Stimulated activated CD8-positive, alpha-beta memory T cell treated with anti-CD3 and anti-CD28 coated beads, Interleukin-15, amount 100 ng/mL, for 48 hours (primary cell): ENCODE measurements around the gene WWC1.
"Not testable (repeated sequence)": the region's sequence is repeated elsewhere in the genome, so short reads cannot be mapped to it uniquely, and the experiment has no call there.

Source experiments
- DNase-seq, 2 donors: peaks; one replicate each; pipeline ENCODE4 v3.0.0-alpha.2; 2020; ENCODE audit warnings: low read depth in 2 of 2

Gene WWC1

DNA sequence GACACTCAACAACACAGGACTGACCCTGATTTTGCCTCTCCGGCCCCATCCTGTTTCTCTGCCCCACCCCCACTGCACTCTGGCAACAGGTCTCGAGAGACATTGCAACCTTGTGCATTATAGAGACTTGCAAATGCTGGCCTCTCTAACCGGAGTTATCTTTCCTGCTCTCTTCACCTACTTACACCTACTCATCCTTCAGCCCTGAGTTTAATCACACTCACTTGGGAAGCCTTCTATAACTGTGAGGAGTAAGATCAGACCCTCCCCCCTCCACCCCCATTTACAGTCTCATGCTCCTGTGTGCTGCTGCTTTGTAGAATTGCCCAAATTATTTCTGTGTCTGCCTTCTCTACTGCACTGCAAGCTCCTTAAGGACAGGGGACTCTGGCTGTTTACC is 42.8 kb downstream of the WWC1 start:
- DNase-seq = no peak

DNA sequence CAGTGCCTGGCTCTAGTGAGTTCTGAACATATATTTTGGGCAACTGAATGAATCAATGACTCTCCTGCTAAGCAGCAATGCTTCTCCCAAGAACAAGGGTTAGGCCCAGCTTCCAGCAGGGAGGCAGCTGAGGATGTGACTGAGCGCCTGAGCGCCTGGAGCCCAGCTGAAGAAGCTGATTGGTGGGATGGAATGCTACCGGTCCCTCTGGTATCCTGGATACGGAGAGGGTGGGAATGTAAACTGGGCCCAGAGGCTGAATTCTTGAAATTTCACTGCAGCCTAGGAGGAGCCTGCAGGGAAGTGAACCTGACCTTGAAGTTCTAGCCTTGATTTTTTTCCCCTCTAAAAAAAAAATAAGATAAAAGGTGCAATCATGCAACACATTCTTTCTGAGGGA is 43.2 kb downstream of the WWC1 start:
- no peak for DNase-seq

DNA sequence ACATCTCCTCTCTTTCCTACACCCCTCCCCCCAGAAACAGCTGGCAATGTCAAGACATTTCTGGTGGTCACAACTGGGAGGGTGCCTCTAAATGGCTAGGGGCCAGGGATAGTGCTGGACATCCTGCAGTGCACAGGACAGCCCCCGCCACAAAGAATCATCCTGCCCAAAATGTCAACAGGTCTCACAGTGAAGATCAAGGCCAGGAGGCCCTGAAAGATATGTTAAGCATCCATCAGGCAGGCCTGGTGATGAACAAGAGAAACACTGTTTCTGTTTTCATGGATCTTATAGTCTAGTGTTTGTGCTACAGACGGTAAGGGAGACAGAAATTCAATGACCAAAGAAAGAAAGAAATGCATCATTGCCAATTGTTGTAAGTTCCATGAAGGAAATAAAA is 45.9 kb downstream of the WWC1 start:
- no peak for DNase-seq

DNA sequence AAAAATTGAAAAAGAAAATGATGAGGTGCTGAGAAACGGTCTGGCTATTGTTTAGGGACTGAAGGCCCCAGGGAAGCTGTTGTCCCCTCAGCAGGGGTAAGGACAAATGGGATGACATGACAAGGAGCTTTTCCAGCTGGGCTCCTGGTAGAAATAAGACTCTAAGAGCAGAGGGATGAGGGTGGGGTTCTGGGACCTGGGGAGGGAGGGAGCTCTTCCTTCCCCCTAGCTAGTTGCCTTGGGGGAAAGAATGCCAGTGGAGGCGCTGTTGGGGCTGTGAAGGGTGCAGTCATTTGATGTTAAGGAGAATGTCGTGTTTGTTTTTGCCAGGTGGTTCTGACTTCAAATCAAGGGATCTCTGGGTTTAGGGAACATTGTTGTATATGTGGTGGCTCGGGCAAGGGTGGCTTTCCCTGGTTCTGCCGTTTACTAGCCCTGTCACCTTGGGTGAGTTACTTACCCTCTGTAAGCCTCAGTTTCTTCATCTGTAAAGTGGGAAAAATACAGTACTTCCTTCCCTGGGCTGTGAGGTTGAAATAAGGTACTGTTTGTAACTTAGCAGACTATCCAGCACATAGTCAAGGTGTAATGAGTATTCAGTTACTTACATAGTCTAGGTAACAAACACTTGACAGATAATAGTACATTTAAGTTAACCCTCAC is 47.8 kb downstream of the WWC1 start:
- DNase-seq = no peak

DNA sequence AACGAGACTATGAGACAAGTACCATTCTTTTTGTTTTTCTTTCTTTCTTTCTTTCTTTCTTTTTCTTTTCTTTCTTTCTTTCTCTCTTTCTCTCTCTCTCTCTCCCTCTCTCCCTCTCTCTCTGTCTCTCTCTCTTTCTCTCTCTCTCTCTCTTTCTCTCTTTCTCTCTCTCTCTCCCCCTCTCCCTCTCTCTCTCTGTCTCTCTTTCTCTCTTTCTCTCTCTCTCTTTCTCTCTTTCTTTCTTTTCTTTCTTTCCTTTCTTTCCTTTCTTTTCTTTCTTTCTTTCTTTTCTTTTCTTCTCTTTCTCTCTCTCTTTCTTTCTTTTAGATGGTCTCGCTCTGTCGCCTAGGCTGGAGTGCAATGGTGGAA is 48.3 kb downstream of the WWC1 start:
- DNase-seq = not testable (repeated sequence)

DNA sequence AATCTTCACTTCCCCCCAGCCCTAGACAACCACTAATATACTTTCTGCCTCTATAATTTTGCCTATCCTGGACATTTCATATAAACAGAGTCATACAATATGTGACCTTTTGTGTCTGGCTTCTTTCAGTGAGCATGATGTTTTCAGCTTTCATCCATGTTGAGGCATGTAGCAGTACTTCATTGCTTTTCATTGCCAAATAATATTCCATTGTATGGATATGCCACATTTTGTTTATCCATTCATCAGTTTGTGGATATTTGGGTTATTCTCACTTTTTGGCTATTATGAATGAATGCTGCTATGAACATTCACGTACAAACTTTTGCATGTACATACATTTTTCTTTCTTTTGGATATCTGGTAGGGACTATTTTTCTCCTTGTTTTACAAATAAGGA is 49.0 kb downstream of the WWC1 start:
- no peak for DNase-seq

DNA sequence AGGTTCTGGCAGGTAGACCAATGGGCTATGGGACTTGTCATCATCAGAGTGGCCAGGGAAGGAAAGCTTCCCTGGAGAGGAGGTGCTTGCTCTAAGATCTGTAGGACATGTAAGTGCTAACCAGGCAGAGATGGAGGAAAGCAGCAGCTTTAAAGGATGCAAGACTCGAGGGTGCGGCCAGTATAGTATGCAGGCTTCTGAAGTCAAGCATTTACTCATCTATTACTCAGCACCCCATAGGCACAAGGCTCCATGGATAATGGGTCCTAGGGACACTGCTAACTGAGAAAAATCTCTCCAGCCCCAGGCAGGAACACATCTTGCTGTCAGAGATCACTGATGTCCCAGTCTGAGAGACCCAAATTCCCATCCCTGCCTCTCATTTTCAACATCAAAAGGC is 49.7 kb downstream of the WWC1 start:
- DNase-seq = no peak

DNA sequence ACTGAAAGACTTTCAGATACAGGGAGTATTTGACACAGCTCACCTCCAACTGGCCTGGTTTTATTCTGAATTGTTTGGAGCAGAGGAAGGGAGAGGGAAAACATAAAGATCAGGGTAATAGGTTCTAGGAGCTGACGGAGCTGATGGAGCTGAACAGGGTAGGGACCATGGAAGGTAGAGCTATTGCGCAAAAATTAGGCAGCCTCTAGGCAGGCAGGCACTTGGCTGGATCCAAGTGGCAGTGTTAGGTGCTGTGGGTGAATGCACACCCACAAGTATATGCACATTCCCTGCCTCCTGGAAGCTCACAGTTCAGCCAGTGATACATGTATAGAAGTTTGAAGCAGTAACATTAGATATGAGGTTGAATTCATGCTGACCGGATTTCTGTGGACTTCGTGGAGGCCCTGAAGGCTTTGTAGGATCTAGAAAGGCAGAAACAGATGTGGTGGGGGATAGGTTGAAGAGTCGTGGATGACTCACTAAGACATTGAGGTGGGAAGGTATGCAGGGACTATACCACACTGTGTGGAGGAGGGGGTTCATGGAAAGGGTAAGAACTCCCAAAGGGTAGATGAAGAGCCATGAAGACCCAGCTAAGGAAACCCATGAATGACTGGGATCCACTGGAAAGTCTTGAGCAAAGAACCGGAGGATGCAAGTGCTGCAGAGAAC is 50.8 kb downstream of the WWC1 start:
- no peak for DNase-seq

DNA sequence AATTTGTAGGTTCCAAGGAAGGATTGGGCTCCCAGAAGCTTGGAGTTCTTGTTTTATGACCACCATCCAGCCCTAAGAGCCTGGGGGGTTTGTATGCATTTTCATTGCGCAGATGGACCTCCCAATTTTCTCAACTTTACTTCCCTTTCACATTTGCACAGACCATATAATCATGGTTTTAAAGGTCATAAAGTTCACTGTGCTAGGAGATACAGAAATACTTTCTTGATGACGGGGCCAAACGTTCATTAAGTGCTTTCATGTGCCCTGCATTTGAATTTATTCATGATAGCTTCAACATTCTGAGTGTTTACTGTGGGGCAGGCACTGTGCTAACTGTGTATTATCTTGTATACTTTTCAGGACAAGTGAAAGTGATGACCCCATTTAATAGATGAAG is 51.5 kb downstream of the WWC1 start:
- DNase-seq = no peak

DNA sequence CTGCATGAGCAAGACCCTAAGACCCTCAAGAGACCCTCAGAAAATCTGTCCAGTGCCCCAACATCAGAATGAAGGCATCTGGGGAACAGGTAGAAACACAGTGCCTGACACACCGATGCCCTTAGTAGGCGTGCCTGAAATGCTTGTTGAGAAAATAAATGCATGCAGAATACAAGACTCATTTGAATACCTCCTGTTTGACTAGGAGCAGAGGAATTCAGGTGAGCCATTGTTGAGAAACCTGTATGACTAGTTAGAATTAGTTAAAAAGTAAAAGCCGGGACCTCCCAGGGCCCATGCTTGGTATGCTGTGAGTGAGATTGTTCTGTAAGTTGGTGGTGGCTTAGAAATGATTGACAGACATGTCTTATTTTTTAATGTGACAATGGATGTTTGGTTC is 55.0 kb downstream of the WWC1 start:
- no peak for DNase-seq

DNA sequence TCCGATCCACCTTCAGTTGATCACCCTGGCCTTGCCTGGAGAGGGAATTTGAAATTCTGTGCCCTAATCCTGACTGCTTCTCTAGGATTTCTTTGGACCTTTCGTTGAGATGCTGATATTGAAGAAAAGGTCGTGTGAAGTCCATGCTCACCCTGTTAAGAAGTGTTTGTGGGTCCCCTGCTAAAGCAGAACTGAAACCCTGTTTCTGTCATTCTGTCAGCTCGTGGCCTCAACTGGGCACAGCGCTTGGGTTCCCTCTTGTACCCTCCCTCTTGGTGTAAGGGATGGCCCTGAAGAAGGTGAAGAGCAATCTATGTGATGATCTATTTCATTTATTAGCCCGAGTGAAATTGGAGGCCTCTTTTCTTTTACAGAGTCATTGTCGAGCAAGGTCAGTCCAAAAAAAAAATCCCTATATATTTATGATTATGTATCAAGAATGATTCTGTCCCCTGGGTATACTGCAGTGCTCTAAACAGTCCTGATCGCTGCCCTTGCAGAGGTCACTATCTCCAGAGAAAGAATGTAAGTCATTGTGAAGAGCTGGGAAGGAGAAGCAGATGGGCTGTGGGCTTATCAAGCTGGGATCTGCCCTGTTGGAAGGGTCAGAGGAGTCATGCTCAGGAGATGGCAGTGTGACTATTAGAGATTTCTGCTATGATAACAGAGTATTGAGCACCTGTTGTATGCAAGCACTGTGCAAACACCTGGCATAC is 56.1 kb downstream of the WWC1 start:
- no peak for DNase-seq

DNA sequence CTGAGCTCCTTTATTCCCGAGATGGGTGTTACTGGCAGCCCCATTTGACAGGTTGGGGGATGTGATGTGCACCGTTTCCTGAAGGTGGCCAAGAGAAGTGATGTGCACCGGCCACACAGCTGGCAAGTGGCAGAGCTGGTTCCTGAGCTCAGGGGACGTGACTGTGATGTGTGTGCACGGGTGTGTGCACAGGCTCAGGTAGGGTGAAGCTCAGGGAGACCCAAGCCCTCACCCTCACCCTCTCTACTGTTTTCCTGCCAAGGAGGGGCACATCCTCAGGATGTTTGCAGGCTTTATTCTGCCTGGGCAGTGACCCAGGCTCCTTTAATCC is 56.6 kb downstream of the WWC1 start:
- no peak for DNase-seq

DNA sequence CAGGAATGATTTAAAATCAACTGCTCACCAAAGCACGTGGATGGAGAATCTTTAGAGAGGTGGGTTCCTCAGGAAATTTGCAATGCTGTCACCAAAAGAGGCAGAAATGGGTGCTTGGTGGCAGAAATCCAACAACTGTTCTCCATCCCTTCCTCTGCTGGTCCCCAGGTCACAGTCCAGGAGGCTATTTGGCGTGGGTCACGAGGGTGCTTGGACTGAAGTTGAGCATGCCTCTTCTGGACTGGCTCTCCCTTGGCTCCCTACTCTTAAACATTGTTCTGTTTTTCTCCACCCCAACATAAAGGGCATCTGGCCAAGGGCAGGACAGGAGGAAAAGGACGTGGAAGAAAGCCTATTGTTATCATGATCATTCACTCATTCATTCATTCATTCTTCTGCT is 58.9 kb downstream of the WWC1 start:
- DNase-seq = no peak

DNA sequence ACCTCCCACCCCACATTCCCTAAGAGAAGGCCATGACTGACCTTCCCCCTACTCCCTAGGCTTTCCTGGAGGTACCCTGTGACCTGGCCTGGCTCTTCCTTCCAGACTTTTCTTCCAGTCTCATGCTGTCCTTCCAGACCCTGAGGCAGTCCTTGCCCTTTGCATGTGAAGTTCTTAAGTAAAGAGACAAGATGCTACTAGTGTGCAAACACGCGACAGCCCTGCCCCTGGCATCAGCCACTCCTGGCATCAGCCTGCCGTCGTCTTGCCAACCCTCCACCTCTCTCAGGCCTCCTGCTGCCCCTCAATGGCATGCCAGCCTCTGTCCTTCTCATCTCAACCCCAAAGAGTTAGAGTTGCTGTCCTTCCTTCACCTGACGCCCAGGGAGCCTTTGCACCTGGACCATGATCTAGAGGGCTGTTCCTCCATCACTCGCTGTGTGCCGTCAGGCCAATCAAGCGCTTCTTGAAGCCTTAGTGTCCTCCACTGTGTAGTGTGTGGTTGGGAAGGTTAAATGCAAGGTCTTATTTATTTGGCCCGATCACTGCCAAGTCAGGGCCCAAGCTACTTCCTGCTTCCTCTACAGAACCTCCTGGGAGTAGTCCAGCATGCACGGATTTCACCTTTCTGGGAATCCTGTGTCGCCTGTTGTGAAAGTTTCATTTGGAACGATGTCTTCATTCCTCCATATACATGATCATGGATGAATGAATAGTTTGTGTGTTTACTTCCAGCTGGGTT is 61.9 kb downstream of the WWC1 start:
- DNase-seq = no peak

DNA sequence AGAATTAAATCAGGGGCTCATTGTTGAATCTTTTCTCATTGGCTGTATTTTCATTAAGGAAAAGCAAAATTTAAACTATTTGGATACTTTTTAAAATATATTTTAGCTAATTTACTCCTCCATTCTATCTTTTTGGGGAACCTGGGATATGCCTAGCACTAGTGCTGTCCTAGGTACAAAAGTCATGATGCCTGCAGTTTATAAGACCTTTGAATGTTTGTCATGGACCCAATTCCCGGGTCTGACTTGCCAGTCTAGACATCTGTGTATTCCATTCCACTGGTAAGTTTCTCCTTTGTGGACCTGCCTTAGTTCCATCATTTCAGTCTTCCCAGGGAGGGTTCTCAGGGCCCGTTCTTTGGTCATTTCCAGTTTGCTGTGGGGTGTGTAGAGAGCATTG is 63.0 kb downstream of the WWC1 start:
- DNase-seq = no peak

DNA sequence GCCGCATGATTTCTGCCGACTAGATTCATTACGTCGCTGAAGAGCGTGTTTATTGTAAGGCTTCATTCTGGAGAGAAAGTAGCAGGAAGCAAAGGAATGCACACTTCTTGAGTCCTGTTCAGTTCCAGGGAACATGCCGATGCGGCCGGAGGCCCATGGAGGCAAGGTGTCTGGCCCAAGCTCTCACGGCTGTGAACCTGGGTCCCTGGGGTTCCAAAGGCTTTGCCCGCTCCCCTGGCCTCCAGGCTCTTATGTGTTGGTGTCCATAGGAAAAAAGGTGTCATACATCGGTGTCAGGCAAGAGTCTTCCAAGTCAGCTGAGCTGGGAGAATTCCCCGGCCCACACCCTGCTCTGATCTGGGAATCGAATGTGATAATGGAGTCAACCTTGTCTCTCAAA is 64.7 kb downstream of the WWC1 start:
- no peak for DNase-seq

DNA sequence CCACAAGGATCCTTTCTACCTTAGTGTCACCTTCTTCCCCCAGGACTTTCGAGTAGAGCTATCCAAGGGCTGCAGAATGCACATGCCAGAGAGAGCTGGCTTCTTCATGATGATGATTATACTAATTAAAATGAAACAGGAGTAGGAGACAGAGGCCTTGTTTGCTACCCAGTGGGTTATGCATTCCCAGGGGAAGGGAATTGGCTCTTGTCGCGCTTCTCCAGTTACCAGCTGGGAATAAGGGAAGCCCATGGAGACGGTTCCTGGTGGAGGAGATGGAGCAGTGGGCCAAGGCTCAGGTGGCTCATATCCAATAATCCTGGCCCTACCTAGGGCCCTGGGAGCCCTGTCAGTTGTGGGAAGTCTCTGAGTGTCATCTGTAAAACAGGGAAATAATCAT is 65.1 kb downstream of the WWC1 start:
- no peak for DNase-seq

DNA sequence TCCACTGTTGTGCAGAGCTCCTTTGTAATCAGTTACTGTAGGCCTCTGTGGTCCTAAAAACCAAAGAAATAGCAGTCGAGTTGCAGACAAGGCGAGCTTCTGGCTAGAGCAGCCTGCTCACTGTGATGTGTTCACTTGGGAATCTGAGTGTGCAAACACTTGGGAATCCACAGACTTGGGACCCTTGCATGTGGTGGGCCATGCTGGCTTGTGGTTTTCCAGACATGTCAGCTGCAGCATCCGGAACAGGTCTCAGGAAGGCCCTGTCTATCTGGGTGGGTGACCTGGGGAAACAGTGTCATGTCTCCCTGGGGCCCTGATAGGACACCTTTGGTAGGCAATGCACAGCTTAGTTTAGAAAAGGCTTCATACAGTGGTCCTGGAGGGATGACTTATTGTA is 66.4 kb downstream of the WWC1 start:
- DNase-seq = no peak

DNA sequence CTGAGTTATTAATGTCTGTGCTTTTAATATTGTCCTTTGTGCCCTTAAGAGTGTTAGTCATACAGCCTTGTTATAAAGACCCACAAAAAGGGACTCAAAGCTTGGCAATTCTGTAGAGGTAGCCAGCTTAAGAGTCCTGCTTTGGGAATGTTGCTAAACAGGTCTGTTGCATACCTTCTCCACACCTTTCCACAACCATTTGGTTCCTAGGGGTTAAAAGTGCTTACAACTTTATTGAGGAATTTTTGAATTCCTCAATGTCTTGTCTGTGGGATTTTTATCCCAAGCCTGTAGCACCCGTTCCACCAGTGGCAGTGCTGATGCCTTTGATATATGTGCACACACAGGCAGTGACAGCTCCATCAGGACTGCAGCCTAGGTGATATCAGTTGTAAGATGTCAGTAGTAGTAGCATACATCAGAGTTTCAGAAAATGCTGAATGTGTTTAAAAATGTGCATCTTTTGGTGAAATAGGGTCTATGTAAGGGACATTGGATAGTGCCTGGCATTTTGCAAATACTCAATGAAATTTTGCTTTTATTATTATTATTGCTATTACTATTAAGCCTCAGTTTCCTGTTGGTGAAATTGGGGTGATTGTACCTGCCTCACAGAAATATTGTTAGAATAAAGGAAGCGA is 68.5 kb downstream of the WWC1 start:
- no peak for DNase-seq

DNA sequence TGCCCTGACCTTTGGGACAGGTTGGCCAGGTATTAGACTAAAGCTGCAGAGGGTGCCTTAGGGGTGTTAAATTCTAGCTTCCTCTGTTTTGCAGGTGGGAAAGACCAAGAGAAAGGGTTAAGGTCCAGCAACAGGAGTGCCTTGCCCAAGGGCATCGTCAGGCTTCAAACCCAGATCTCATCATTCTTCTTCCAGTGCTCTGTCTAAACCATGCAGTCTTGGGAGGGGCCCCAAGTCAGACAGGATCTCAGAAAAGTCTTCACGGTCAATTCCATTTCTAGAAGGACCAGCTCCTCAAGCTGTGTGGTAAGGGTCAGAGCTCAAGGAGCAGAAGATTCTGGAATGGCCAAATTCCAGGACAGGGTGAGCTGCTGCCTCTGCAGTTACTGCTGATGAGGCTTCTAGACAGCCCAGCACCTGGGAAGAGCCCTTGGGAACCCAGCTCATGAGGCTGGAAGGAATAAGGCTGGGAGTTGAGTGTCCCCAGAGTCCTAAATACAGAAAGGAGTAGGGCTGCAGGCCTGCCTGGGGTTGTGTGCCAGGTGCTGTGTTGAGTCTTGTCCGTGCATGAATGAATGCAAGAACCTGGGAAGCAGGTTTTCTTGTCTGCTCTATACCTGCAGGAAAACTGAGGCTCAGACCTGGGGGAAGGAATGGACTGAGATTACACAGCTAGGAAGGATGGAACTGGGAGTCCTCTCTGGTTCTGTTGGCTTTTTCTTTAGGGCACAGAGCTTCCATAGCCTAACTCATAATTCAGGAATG is 69.3 kb downstream of the WWC1 start:
- DNase-seq = no peak

DNA sequence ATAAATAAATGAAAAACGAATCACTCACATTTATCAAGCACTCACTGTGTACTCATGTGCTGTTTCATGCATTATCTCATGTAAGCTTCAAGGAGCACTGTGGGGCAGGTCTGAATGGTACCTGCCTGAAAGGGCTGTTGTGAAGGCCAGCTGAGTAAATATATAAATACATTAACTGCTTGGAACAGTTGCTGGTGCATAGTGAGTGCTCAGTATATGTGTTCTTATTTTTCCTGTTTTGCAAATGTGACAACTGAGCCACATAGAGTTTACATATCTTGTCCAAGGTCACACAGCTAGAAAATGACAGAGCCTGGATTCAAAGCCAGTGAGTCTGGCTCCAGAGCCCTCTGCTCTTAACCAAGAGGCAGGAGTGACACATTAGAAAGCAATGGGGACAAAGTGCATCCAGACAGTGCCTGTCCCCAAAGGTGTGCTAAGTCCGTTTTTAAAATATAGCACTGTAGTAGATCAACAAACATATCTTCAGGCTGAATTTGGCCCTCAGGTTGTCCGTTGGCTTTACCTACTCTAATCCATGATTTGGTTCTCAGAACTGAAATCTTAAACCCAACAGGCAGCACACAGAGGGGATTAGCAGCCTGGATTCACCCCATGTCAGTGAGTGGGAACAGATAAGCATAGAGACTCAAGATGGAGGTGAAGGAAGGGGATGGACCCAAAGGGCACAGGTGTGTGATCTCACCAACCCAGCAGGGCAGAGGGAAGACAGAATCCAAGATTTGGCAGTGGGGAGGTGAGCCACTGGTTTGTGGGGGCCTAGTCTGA is 70.8 kb downstream of the WWC1 start:
- no peak for DNase-seq
